Choroid plexus epithelial cell (primary cell): ENCODE measurements around the gene PSAP.
"Not testable (repeated sequence)": the region's sequence is repeated elsewhere in the genome, so short reads cannot be mapped to it uniquely, and the experiment has no call there.

Experiments used
- DNase-seq: peaks from one replicate; pipeline ENCODE4 v3.0.0-alpha.2; 2010; ENCODE audit warnings: low read depth
- H3K4me3 ChIP-seq: 2 replicates; pipeline ENCODE4 v1.5.1; 2011; ENCODE audit warnings: low read depth, mild to moderate bottlenecking, control low read depth, low read length, moderate library complexity
- CTCF ChIP-seq: conservative IDR thresholded peaks from 2 replicates; pipeline ENCODE4 v1.5.1; 2011; ENCODE audit warnings: low read depth, mild to moderate bottlenecking, control low read depth, inconsistent platforms, low read length, moderate library complexity

Gene PSAP

DNA sequence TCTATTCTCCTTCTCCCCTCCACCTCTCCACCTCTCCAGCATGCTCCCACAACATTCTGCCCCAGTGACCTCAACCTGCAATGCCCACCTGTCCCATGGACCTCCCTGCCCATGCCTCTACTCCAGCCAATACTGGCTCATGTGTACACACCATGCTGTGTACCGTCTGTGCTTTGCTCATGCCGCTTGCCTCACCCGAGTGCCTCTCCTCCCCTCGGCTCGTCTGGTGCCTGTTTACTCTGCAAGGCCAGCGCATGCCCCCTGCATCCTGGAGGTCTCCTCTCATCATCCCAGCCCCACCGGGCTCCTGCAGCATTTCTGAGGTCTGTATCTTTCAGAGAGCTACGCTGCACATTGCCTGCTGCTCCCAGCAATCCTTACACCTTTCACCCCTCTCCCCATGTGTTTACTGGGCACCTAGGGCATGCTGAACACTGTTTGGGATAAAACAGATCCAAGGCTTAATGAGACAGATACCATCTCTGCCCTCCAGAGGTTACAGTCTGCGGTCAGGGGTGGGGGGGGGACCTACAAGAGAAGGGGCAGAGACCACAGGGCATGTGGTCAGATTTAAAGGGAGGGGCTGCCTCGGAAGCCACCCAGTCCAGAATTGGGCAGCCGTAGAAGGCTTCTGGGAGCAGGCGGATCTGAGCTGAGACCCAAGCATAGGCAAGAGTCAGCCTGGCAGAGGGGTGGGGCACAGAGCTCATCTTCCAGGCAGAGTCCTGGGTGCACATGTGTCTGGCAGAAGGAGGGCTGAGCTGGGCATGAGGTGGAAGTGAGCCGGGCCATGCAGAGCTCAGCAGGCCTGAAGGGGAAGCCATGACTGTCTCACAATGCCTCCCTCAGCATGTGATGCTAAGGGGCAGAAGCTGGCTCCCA is 29.6 kb upstream of the PSAP start:
- H3K4me3 ChIP-seq = no peak overlapping the region
- no peak for TF ChIP-seq CTCF
- no peak for DNase-seq

DNA sequence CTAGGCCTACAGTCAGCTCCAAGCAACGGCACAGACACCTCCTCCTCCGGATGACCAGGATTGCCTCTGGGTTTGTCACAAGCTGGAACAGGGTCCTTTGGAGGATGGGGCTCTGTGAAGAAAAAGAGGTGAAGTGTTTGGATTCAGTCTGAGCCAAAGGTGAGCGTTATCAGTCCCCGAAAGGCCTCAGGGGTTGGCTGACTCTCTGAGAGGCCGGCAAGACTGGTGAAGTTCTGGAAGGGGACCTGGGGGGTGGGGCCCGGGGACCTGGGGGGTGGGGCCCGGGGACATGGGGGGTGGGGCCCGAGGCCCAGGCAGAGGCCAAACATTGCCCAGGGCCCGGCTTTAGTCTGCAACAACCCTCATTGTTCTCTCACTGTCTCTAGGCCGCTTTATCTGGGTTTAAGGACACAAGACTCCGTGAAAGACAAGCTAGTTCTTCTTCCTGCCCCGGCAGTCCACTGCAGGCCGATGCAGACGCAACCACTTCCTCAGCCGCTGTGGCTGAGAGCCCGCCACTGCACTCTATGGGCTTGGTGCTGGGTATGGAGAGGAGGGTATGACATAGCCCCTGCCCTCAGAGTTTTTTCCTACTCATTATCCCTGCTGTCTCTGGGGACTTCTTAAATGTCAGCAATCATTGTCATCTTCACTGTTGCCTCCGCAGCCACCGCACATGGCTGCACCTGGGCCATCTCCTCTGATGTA is 27.4 kb upstream of the PSAP start:
- H3K4me3 ChIP-seq = no peak overlapping the region
- TF ChIP-seq CTCF = no peak

DNA sequence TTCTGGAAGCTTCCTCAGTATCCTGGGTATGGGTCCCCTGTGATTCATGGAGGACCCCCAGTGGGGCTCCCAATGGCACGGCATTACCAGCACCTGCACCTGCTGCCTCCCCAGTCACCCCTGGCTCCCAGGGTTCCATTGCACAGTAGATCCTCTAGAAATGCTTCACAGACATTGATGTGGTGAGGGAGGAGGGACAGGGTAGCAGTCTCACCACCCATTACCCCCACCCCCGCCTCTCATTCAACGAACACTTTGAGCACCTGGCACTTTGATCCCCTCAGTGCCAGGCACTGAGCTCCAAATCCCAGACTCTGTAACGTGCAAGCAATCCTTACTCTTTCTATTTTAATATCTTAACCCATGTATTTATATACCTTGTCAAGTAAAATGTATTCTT is 26.8 kb upstream of the PSAP start:
- DNase-seq = no peak
- H3K4me3 ChIP-seq = no peak overlapping the region
- TF ChIP-seq CTCF = no peak

More for the DNA sequence above, 27.4 kb upstream of the PSAP start:
- no peak for DNase-seq

DNA sequence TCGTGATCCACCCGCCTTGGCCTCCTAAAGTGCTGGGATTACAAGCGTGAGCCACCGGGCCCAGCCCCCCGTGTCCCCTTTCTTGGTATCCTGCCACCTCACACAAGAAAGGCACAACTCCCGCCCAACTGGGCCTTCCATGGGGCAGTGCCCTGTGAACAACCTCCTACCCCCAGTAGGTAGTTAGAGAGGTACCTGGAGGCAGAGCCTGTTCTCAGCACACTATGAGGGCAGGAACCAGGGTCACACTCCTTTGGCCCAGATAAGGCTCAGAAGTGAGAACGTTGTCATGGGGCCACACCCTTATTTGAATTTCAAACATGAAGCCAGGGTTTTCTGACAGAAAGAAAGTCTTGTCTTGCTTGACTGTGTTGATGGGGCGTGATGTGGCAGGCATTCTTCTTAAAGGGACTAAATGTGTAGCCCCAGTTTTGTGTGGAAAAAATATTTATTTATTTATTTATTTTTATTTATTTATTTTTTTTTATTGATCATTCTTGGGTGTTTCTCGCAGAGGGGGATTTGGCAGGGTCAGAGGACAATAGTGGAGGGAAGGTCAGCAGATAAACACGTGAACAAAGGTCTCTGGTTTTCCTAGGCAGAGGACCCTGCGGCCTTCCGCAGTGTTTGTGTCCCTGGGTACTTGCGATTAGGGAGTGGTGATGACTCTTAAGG is 23.8 kb upstream of the PSAP start:
- DNase-seq, H3K4me3 ChIP-seq: not testable (repeated sequence)

DNA sequence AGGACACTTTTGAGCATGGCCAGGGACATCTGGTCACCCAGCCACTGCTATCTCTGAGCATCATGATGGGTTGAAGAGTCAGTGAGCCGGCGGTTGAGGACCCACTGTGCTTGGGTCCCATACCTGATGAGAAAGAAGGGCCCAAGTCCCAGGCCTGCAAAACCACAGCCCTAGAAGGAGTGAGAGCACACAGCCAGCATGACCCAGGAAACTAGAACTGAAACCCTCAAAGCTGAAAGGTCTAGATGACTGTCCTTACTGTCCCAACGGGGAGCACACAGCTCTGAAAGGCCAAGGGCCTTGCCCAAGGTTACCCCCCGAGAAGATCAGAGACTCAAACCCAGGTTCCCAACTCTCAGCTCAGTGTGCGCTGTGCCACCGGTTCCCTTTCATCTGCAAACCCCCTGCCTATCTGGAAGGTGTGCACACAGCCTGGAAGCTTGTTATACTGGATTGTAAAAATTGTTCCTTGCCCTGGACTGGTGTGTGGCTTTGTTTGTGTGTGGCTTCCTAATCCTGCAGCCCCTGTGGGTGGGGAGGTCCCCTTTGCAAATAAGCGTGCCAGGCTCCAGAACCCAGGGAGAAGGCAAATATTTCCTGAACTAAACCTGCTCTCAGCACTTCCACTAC is 22.6 kb upstream of the PSAP start:
- no peak overlapping the region for H3K4me3 ChIP-seq
- TF ChIP-seq CTCF = no peak
- DNase-seq = no peak

DNA sequence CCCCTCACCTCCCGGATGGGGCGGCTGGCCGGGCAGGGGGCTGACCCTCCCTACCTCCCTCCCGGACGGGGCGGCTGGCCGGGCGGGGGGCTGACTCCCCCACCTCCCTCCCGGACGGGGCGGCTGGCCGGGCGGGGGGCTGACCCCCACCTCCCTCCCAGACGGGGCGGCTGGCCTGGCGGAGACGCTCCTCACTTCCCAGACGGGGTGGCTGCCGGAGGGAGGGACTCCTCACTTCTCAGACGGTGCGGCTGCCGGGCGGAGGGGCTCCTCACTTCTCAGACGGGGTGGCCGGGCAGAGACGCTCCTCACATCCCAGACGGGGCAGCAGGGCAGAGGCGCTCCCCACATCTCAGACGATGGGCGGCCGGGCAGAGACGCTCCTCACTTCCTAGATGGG is 18.6 kb upstream of the PSAP start:
- not testable (repeated sequence) for DNase-seq, H3K4me3 ChIP-seq

- H3K4me3 ChIP-seq = no peak overlapping the region
- DNase-seq = peak; percentile 91
- no peak for TF ChIP-seq CTCF
These were observed 17.2 kb upstream of the PSAP start for GRCh38 chr10:71868192-71868697.
